Activated CD8-positive, alpha-beta T cell treated with anti-CD3 and anti-CD28 coated beads for 36 hours (primary cell): ENCODE measurements around the gene CXCL12. TPM values are rescaled to one million over a fixed set of nuclear protein-coding genes. Genes with fewer than 3 reads are reported as not detected.

Source experiments
- ATAC-seq: fragments of 200-7000 bp; cut with Tn5 transposase; one replicate; pipeline ENCODE4 v1.10.0; 2021; ENCODE audit warnings: mild to moderate bottlenecking, moderate library complexity
- CTCF ChIA-PET: fragments of 350-600 bp; sonication (Branson Sonifier 250); formaldehyde crosslinking; loops from one replicate; lab custom pipeline; 2021; ENCODE audit warnings: antibody characterized with exemption; lab: Charles Lee
- POLR2A ChIA-PET: fragments of 350-600 bp; sonication (Branson Sonifier 250); formaldehyde crosslinking; loops from one replicate; lab custom pipeline; 2021; ENCODE audit warnings: antibody characterized with exemption; lab: Charles Lee
- DNase-seq: peaks from one replicate; pipeline ENCODE4 v3.0.0-alpha.2; 2020
- H3K27ac Mint-ChIP-seq: one replicate; pipeline ENCODE4 v1.8.0; 2021; ENCODE audit warnings: mild to moderate bottlenecking, mixed read lengths
- H3K27me3 Mint-ChIP-seq: one replicate; pipeline ENCODE4 v1.8.0; 2021; ENCODE audit warnings: mixed read lengths
- H3K36me3 Mint-ChIP-seq: one replicate; pipeline ENCODE4 v1.8.0; 2021; ENCODE audit warnings: low read depth, mixed read lengths
- H3K4me1 Mint-ChIP-seq: one replicate; pipeline ENCODE4 v1.8.0; 2021; ENCODE audit warnings: low read depth, mixed read lengths
- H3K4me3 Mint-ChIP-seq: one replicate; pipeline ENCODE4 v1.8.0; 2021; ENCODE audit warnings: mild to moderate bottlenecking, moderate library complexity, mixed read lengths
- H3K9me3 Mint-ChIP-seq: one replicate; pipeline ENCODE4 v1.8.0; 2021; ENCODE audit warnings: mixed read lengths
- CTCF ChIP-seq: fragments of 200-600 bp; IDR thresholded peaks from one replicate; pipeline ENCODE4 v1.8.0; 2022; ENCODE audit warnings: antibody characterized with exemption, mild to moderate bottlenecking
- intact Hi-C: fragments of 100-400 bp; cut with micrococcal nuclease; formaldehyde crosslinking; loops from one replicate; pipeline ENCODE4 v1.10.0; 2022
- total RNA-seq, 2 experiments: library from RNA; stranded (reverse); gene quantifications; one replicate each; pipeline ENCODE4 v1.2.3, GENCODE V29; 2021

The CXCL12 gene
- total RNA-seq, 2 experiments from 2014 or later: not detected

GRCh38 chr10:44418637-44419036 is 33.7 kb upstream of the CXCL12 start:
- intact Hi-C loops: no loop called here
- Mint-ChIP-seq H3K27me3 (no peaks in the 10 kb centered on the region), H3K9me3 (no peaks in the 10 kb centered on the region), H3K36me3 (no peaks in the 10 kb centered on the region), H3K27ac (no peak overlapping the region), H3K4me3 (no peak overlapping the region), H3K4me1 (peaks cover 6% of the 10 kb centered on the region)
- TF ChIP-seq CTCF: no peak
- CTCF ChIA-PET: no interaction called here
- POLR2A ChIA-PET: no interaction called here
- ATAC-seq (no peak), DNase-seq (no peak)

GRCh38 chr10:44417761-44418160 is 32.9 kb upstream of the CXCL12 start:
- no peak overlapping the region for H3K4me3 Mint-ChIP-seq
- ATAC-seq (no peak), DNase-seq (no peak)
- no peak for TF ChIP-seq CTCF
- no peak overlapping the region for H3K27ac Mint-ChIP-seq
- H3K4me1 Mint-ChIP-seq: peaks cover 6% of the 10 kb centered on the region
- POLR2A ChIA-PET: no interaction called here
- intact Hi-C loops: no loop called here
- no peaks in the 10 kb centered on the region for H3K27me3 Mint-ChIP-seq
- no peaks in the 10 kb centered on the region for H3K9me3 Mint-ChIP-seq
- CTCF ChIA-PET: no interaction called here
- no peaks in the 10 kb centered on the region for H3K36me3 Mint-ChIP-seq

- Mint-ChIP-seq H3K27me3 (peaks cover 4% of the 10 kb centered on the region), H3K27ac (no peak overlapping the region), H3K4me3 (no peak overlapping the region), H3K9me3 (no peaks in the 10 kb centered on the region), H3K4me1 (peaks cover 6% of the 10 kb centered on the region), H3K36me3 (no peaks in the 10 kb centered on the region)
- TF ChIP-seq CTCF: no peak
- intact Hi-C loops: no loop called here
- DNase-seq (no peak), ATAC-seq (no peak)
- CTCF ChIA-PET: no interaction called here
- POLR2A ChIA-PET: no interaction called here
These were observed 32.0 kb upstream of the CXCL12 start for GRCh38 chr10:44416936-44417335.

- POLR2A ChIA-PET: no interaction called here
- Mint-ChIP-seq H3K9me3 (no peaks in the 10 kb centered on the region), H3K27ac (no peak overlapping the region), H3K27me3 (peaks cover 7% of the 10 kb centered on the region), H3K36me3 (no peaks in the 10 kb centered on the region), H3K4me3 (no peak overlapping the region), H3K4me1 (peaks cover 6% of the 10 kb centered on the region)
- ATAC-seq (no peak), DNase-seq (no peak)
- CTCF ChIA-PET: no interaction called here
- no peak for TF ChIP-seq CTCF
- intact Hi-C loops: no loop called here
These were observed 31.3 kb upstream of the CXCL12 start for GRCh38 chr10:44416021-44416771.

GRCh38 chr10:44415121-44415520 is 30.2 kb upstream of the CXCL12 start:
- H3K27me3 Mint-ChIP-seq: peaks cover 7% of the 10 kb centered on the region
- H3K36me3 Mint-ChIP-seq: no peaks in the 10 kb centered on the region
- POLR2A ChIA-PET: no interaction called here
- no peak overlapping the region for H3K27ac Mint-ChIP-seq
- H3K4me3 Mint-ChIP-seq: no peak overlapping the region
- CTCF ChIA-PET: no interaction called here
- ATAC-seq (no peak), DNase-seq (no peak)
- H3K4me1 Mint-ChIP-seq: peaks cover 2% of the 10 kb centered on the region
- TF ChIP-seq CTCF: no peak
- intact Hi-C loops: no loop called here
- H3K9me3 Mint-ChIP-seq: no peaks in the 10 kb centered on the region
